Measurements from ENCODE around the gene TRIM52.

DNA sequence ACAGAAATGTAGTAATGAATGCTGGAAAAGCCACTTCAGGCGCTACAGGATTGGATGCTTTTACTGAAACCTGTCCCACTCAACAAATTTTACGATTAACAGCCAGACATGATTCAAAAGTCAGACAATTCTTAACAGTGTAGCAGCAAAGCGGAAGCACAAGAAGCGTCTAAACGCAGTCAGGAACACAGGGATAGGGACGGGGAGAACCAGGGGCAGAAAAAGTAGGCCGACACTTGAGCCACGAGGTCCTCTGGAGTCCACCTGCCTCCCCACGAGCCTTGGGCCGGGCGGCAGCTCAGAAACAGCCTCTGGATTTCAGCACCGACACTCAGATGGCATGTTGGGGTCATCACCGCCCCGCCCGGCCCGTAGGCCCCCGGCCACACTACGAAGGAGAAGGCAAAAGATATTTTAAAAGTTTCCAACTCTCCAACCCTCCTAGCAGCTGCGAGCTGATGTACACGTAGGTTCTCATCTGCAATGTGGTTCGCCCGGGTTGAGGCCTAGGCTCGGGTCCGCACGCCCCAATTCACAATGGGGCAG lies 17.9 kb downstream of the TRIM52 start:
- TF ChIP-seq, protein P1, sequence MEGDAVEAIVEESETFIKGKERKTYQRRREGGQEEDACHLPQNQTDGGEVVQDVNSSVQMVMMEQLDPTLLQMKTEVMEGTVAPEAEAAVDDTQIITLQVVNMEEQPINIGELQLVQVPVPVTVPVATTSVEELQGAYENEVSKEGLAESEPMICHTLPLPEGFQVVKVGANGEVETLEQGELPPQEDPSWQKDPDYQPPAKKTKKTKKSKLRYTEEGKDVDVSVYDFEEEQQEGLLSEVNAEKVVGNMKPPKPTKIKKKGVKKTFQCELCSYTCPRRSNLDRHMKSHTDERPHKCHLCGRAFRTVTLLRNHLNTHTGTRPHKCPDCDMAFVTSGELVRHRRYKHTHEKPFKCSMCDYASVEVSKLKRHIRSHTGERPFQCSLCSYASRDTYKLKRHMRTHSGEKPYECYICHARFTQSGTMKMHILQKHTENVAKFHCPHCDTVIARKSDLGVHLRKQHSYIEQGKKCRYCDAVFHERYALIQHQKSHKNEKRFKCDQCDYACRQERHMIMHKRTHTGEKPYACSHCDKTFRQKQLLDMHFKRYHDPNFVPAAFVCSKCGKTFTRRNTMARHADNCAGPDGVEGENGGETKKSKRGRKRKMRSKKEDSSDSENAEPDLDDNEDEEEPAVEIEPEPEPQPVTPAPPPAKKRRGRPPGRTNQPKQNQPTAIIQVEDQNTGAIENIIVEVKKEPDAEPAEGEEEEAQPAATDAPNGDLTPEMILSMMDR (IDR thresholded peaks at IDR 0.05) = no peak
- TF ChIP-seq MAFK (IDR thresholded peaks at IDR 0.05; ENCODE audit: partially characterized antibody) = no peak
- no peak for TF ChIP-seq POLR2A (IDR thresholded peaks at IDR 0.05; ENCODE audit: low read length)
- TF ChIP-seq, protein P2, sequence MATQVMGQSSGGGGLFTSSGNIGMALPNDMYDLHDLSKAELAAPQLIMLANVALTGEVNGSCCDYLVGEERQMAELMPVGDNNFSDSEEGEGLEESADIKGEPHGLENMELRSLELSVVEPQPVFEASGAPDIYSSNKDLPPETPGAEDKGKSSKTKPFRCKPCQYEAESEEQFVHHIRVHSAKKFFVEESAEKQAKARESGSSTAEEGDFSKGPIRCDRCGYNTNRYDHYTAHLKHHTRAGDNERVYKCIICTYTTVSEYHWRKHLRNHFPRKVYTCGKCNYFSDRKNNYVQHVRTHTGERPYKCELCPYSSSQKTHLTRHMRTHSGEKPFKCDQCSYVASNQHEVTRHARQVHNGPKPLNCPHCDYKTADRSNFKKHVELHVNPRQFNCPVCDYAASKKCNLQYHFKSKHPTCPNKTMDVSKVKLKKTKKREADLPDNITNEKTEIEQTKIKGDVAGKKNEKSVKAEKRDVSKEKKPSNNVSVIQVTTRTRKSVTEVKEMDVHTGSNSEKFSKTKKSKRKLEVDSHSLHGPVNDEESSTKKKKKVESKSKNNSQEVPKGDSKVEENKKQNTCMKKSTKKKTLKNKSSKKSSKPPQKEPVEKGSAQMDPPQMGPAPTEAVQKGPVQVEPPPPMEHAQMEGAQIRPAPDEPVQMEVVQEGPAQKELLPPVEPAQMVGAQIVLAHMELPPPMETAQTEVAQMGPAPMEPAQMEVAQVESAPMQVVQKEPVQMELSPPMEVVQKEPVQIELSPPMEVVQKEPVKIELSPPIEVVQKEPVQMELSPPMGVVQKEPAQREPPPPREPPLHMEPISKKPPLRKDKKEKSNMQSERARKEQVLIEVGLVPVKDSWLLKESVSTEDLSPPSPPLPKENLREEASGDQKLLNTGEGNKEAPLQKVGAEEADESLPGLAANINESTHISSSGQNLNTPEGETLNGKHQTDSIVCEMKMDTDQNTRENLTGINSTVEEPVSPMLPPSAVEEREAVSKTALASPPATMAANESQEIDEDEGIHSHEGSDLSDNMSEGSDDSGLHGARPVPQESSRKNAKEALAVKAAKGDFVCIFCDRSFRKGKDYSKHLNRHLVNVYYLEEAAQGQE (IDR thresholded peaks at IDR 0.05) = no peak
